CD4-positive, alpha-beta T cell treated with Interleukin-15 for 1 hour (primary cell): ENCODE data around the gene NUTM2A.
"Not testable (repeated sequence)": the region's sequence is repeated elsewhere in the genome, so short reads cannot be mapped to it uniquely, and the experiment has no call there.

Source experiments
- DNase-seq: peaks from one replicate; pipeline ENCODE4 v3.0.0-alpha.2; 2020

The NUTM2A gene

DNA sequence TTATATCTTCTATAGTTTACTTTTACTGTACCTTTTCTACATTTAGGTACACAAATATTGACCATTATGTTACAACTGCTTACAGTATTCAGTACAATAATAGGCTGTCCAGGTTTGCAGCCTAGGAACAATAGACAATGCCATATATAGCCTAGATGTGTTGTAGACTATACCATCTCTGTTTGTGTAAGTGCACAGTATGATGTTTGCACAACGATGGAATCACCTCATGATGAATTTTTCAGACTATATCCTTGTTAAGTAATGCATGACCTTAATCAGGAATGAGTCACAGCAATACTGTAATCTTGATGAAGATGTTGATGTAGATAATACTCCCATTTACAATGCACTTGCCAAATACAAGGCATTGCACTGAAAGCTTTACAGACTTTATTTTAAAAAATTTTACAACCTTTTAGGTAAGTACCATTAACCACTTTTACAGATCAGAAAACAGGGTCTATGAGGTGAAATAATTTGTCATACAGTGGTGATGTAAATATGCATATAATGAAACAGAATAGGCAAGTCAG is 23.6 kb downstream of the NUTM2A start:
- not testable (repeated sequence) for DNase-seq

DNA sequence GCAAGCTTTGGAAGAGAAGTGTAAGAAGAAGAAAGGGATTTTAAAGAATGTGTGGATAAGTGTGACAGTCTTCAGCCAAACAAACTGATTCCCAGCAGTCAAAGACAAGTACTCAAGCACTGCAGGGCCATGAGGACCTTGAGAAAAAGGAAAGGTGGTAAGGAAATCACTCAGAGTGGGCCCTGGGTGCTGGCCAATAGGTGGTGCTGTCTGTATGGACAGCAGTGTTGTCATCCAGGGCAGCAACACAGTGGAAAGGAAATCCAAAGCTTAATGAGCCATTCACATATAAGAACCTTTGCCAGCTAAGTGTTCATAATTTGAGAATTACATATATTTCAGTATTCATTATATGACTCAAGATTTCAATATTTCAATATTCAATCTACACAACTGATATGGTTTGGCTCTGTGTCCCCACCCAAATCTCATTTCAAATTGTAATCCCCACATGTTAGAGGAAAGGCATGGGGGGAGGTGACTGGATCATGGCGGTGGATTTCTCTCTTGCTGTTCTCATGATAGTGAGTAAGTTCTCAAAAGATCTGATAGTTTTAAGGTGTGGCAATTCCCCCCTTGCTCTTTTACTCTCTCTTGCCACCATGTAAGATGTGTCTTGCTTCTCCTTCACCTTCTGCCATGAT is 55.6 kb downstream of the NUTM2A start:
- not testable (repeated sequence) for DNase-seq
